HepG2 (cell line): Measurements from ENCODE around the gene CACNA1G. TPM values are rescaled to one million over a fixed set of nuclear protein-coding genes. Genes with fewer than 3 reads are reported as not detected.

Experiments
- ARID5B ChIP-seq: IDR thresholded peaks from 2 replicates; pipeline ENCODE4 v1.4.0; 2020; ENCODE audit warnings: mild to moderate bottlenecking, missing genetic modification reagents
- CHCHD3 ChIP-seq: sonication (generic); formaldehyde crosslinking; IDR thresholded peaks from 2 replicates; pipeline ENCODE4 v1.8.0; 2022; ENCODE audit warnings: mild to moderate bottlenecking, missing genetic modification reagents, moderate library complexity
- ELK4 ChIP-seq: sonication (generic); formaldehyde crosslinking; IDR thresholded peaks from 2 replicates; pipeline ENCODE4 v1.9.0; 2021; ENCODE audit warnings: missing genetic modification reagents, borderline replicate concordance
- KAT7 ChIP-seq: IDR thresholded peaks from 2 replicates; pipeline ENCODE4 v1.6.1; 2018; ENCODE audit warnings: borderline replicate concordance, missing compliant biosample characterization
- LBX2 ChIP-seq: sonication (generic); formaldehyde crosslinking; IDR thresholded peaks from 2 replicates; pipeline ENCODE4 v1.5.0; 2020; ENCODE audit warnings: missing genetic modification reagents, mild to moderate bottlenecking, borderline replicate concordance
- PITX1 ChIP-seq: sonication (generic); formaldehyde crosslinking; IDR thresholded peaks from 2 replicates; pipeline ENCODE4 v1.5.1; 2020; ENCODE audit warnings: mild to moderate bottlenecking, missing genetic modification reagents
- RAD51 ChIP-seq: fragments of 450-650 bp; IDR thresholded peaks from 2 replicates; pipeline ENCODE4 v1.6.1; 2016; ENCODE audit warnings: borderline replicate concordance
- SALL1 ChIP-seq: sonication (generic); formaldehyde crosslinking; IDR thresholded peaks from 2 replicates; pipeline ENCODE4 v1.8.0; 2022; ENCODE audit warnings: mild to moderate bottlenecking, missing genetic modification reagents
- SKIL ChIP-seq: sonication (generic); formaldehyde crosslinking; IDR thresholded peaks from 2 replicates; pipeline ENCODE4 v1.8.0; 2022; ENCODE audit warnings: missing genetic modification reagents, mild to moderate bottlenecking, moderate library complexity, borderline replicate concordance
- THRA ChIP-seq: sonication (generic); formaldehyde crosslinking; IDR thresholded peaks from 2 replicates; pipeline ENCODE4 v1.4.0; 2020; ENCODE audit warnings: missing genetic modification reagents, borderline replicate concordance
- ZNF292 ChIP-seq: sonication (generic); formaldehyde crosslinking; IDR thresholded peaks from 2 replicates; pipeline ENCODE4 v1.8.1; 2022; ENCODE audit warnings: mild to moderate bottlenecking, low read depth, missing genetic modification reagents, borderline replicate concordance
- ZNF503 ChIP-seq: sonication (generic); formaldehyde crosslinking; IDR thresholded peaks from 2 replicates; pipeline ENCODE4 v1.4.0; 2020; ENCODE audit warnings: missing genetic modification reagents
- ZNF639 ChIP-seq: conservative IDR thresholded peaks from 2 replicates; pipeline ENCODE4 v1.6.1; 2018; ENCODE audit warnings: missing genetic modification reagents
- ZSCAN12 ChIP-seq: sonication (generic); formaldehyde crosslinking; IDR thresholded peaks from 2 replicates; pipeline ENCODE4 v1.9.0; 2021; ENCODE audit warnings: mild to moderate bottlenecking, missing genetic modification reagents
- polyA plus RNA-seq, 8 experiments: library from polyadenylated mRNA; depleted of rRNA in 3 of 8; stranded (reverse) in 7 of 8; unstranded in 1 of 8; fragments of >200 nt; fragmentation: Illumina TruSeq in 4 of 8; extraction: Trizol in 4 of 8; gene quantifications; 2 replicates each; pipeline versions ENCODE4 v1.2.1 to v1.2.3, GENCODE V29; 2011 to 2016; ENCODE audit warnings: low read depth in 4 of 8, missing spikeins in 1 of 8, mixed read lengths in 1 of 8; ENCODE audit not compliant: insufficient read depth in 1 of 8
- total RNA-seq, 5 experiments: library from RNA; depleted of rRNA; stranded (reverse); fragments of >200 nt; fragmentation: Illumina TruSeq; extraction: Trizol; gene quantifications; 2 replicates each; pipeline ENCODE4 v1.2.3, GENCODE V29; 2016; ENCODE audit warnings: low read depth in 1 of 5

Gene CACNA1G
- total and polyA plus RNA-seq, 2 of the 13 experiments (the other 11 are each of a cell fraction or from before 2014, with no cell fraction given): 0.02 TPM; not detected in 1

- TF ChIP-seq ARID5B (CRISPR knock-in tag) (peak; percentile 87), SKIL (CRISPR knock-in tag) (peak; percentile 89), LBX2 (CRISPR knock-in tag) (no peak), ELK4 (CRISPR knock-in tag) (no peak), ZNF639 (CRISPR knock-in tag) (no peak), CHCHD3 (CRISPR knock-in tag) (no peak), KAT7 (CRISPR knock-in tag) (peak; percentile 19; the same call in 1 of the 2 replicates), ZNF503 (CRISPR knock-in tag) (peak; percentile 92), ZSCAN12 (CRISPR knock-in tag) (no peak), THRA (CRISPR knock-in tag) (peak; percentile 84), RAD51 (peak; percentile 71), SALL1 (CRISPR knock-in tag) (peak; percentile 86), ZNF292 (CRISPR knock-in tag) (peak; percentile 92), PITX1 (CRISPR knock-in tag) (peak; percentile 97)
Observed at GRCh38 chr17:50542795-50543774, 17.4 kb upstream of the CACNA1G start (continued).
